HTERT RPE-1 (cell line): ENCODE results near the gene ATP1A1.

Source experiments
- in situ Hi-C: fragments of 300-500 bp; cut with MboI; formaldehyde crosslinking; loops from 4 replicates; pipeline ENCODE4 v1.14.3; 2020; ENCODE audit warnings: low sequenced_read_pairs

ATP1A1 gene

GRCh38 chr1:116372651-116373430, at the start of gene ATP1A1:
Gene ATP1A1 (plus strand): TSS chr1:116373244. CDS start chr1:116373512, 268 bp downstream.
- in situ Hi-C loops = no loop called here

- in situ Hi-C loops = no loop called here
Observed at GRCh38 chr1:116323491-116323890, 49.6 kb upstream of the ATP1A1 start.

DNA sequence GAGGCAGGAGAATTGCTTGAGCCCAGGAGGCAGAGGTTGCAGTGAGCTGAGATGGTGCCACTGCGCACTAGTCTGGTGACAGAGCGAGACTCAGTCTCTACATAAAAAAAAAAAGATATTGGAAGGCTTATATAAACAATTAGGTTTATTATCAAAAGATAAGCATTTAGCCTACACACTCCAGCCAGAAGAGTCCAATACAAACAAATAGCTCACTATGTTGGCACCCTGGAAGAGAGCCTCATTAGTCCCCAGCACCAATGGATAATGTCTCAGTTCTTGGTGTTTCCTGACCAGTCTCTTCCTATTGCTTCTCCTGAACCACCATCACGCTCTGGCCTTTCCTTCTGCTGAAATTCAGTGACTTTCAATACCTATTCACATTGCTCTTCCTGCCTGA, 48.6 kb upstream of the ATP1A1 start:
- in situ Hi-C loops = no loop called here

GRCh38 chr1:116325104-116325503, 47.9 kb upstream of the ATP1A1 start:
- in situ Hi-C loops = no loop called here

DNA sequence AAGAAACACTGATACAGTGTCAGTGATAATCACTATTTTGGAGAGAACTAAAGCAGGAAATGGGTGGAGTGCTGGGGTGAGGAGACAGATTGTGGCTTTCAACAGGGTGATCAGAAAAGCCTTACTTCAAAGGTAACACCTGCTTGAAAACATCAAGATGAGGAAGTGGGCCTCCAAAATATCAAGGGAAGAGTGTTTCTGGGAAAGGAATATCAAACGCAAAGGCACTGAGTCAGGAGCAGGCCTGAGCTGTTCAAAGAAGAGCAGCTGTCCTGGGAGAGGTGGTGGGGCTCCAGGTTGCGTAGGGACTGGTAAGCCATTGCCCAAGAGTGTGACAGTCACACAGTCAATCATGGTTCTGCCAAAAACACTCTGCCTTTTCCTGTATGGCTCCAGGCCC, 47.1 kb upstream of the ATP1A1 start:
- in situ Hi-C loops = no loop called here

GRCh38 chr1:116326486-116326885, 46.6 kb upstream of the ATP1A1 start:
- in situ Hi-C loops = no loop called here

DNA sequence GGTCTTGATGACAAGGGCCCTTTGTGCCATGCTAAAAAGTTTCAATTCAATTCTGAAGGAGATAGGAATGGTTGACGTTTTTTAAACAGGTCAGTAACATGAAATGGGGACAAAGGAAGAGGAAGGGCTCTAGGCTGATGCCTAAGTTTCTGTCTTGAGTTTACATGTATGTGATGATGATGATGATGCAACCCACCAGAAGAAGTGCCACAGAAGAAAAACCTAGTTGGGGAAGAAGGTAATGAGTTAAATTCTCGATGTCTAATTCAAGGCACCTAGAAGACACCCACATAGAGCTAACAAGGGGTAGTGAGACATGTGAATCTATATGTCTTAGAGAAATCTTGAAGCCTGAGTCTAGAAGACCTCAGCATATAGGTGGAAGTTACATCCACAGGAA, 44.4 kb upstream of the ATP1A1 start:
- in situ Hi-C loops = no loop called here

DNA sequence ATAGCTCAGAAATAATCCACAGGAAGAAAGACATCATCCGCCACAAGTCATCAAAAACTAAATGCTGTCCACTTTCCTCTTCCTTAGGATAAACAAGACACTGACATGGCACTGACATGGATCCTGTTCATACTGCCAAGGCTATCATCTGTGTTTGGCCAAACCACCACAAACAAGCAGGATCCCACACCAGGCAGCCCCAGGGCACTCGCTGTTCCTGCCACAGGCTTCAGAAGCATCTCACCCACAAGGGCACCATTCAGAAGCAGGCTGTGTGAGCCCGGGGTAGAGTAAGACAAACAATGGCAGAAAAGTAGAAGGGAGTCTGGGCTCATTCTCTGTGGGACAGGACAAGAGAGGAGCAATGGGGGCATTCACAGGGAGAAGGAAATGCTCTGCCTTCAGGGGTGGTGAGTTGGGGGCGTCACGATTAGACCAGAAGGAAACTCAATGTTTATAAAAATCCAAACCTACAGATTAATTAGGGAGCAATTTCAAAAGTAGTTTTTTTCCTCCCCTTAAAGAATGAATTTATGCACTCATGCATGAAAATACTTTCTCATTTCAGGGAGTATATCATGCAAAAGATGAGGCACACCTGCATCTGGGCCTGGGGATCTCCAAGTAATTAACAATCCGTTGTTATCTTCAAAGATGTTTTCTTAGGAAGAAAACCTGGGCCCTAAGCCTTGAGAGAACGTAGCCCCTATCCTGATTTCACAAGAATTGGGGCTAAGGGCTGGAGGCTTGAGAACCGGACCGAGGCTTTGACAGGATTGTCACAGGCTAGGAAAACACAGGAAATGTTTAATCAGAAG, 43.3 kb upstream of the ATP1A1 start:
- in situ Hi-C loops = no loop called here

DNA sequence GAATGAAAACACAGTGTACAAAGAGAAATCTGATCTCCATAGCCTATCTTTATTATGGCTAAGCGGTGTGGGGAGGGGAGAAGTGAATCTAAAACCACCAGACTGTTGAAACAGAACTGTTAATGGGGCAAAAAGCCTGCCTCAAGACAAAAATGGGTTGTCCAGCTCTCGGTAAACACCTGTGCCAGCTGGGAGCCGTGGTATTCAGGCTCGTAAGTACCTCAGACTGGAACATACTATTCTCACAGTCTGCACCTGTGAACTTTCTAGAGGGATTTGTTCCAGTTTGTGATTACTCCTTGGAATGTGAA, 42.7 kb upstream of the ATP1A1 start:
- in situ Hi-C loops = no loop called here

GRCh38 chr1:116330846-116331245, 42.2 kb upstream of the ATP1A1 start:
- in situ Hi-C loops = no loop called here

DNA sequence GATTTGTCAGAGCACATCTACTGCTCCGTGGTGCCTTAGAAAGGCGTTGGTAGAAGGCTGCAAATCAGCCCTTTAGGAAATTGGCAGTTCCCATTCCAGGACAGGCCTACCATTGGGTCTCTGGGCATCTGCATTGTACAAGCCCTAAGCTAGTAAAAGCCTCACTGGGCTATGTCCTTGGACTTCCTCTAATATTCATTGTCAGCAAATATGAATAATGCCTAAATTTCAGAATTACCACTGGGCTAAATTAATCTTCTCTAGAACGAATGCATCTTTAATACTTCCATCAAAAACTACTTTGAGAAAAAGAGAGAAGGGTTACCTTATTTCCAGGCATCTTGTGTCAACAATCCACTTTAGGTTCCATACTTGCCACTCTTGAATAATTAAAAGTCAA, 41.5 kb upstream of the ATP1A1 start:
- in situ Hi-C loops = no loop called here

- in situ Hi-C loops = no loop called here
Observed at GRCh38 chr1:116332451-116332850, 40.6 kb upstream of the ATP1A1 start.

- in situ Hi-C loops = no loop called here
Observed at GRCh38 chr1:116333171-116334014, 39.7 kb upstream of the ATP1A1 start.

- in situ Hi-C loops = no loop called here
Observed at GRCh38 chr1:116334015-116334547, 39.0 kb upstream of the ATP1A1 start.

GRCh38 chr1:116334868-116335635, 38.0 kb upstream of the ATP1A1 start:
- in situ Hi-C loops = no loop called here

DNA sequence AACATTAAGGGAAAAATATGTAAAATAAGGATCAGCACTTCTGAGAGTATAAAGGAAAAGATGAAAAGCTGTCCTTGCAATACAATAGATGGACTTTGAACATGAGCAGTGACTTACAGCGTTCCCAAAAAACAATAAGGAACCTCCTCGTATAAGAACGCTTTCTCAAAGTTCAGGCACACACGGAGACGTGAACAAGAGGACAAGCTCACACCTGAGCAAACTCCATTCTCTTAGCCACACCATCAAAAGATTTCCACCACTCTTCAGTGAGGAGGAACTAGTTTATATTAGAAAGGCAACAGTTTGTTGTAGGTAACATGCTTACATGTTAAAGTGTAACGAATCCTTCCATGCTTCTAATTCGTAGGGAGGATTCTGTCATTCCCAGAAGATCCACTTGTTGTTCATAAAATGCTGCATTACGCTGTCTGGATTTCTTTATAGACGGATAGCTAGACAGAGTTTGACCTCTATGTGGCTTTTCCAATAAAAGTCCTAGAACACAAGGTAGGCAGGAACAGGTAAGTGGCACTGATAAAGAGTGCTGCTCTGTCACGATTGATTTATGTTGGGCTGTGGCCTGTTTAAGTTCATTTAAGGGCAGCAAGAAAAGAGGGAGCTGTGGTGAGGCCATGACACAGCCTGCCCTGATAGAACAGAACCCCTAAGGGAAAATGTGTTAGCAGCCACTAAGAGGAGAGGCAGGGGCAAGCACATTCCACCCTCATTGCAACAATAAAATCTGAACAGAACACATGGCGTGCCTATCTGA, 37.0 kb upstream of the ATP1A1 start:
- in situ Hi-C loops = no loop called here

- in situ Hi-C loops = no loop called here
Observed at GRCh38 chr1:116337398-116337797, 35.6 kb upstream of the ATP1A1 start.

- in situ Hi-C loops = no loop called here
Observed at GRCh38 chr1:116338400-116338799, 34.6 kb upstream of the ATP1A1 start.

DNA sequence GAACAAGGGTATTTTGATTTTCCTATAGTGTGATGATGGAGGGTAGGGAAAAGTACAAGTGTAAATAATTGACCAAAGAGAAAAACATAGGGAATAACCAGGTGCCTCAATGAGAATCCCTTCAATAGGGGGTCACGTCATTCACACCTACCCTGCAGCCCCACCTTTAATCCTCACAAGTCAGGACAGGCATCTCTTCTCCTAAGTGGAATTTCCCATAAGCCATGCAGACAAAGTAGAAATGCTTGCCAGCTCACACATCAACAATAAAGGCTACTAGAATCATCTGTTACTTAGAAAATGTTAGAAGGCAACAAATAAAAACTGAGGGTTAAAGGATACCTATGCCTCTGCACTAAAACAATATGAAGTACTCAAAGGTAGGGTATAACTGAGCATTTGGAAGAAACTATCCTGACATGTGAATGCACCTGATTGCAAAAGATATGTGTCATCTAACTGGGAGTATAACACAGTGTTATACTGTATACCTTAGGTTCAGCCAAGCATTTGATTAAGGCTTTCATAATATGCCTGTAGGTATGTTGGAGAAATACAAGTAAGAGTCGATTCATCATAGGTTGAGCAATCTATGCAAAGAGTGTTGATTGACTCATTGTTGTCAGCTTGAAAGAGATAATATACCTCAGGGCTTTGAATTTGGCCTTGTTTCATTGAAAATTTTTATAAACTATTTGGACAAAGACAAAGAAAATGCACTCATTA, 32.4 kb upstream of the ATP1A1 start:
- in situ Hi-C loops = no loop called here
